Gastroesophageal sphincter (tissue), 4 donors: ENCODE measurements around the gene MATN4. TPM values are rescaled to one million over a fixed set of nuclear protein-coding genes. Genes with fewer than 3 reads are reported as not detected.

Experiments
- ATAC-seq: fragments of 150-250 bp; one replicate; pipeline ENCODE4 v1.9.1; 2016; ENCODE audit warnings: mild to moderate bottlenecking, moderate library complexity
- H3K27ac ChIP-seq, 4 donors: fragments of 200-600 bp; sonication (generic) in 3 of 4; 1 replicate in 3 of 4; 2 replicates in 1 of 4; pipeline ENCODE4 v1.5.1; 2016 to 2019
- H3K27me3 ChIP-seq: fragments of 200-600 bp; sonication (generic); one replicate; pipeline ENCODE4 v1.5.1; 2019
- H3K36me3 ChIP-seq, 2 donors: fragments of 200-600 bp; sonication (generic); one replicate each; pipeline ENCODE4 v1.5.1; 2019; ENCODE audit warnings: control low read depth in 1 of 2
- H3K4me1 ChIP-seq, 3 donors: fragments of 200-600 bp; sonication (generic); 1 replicate in 2 of 3; 2 replicates in 1 of 3; pipeline ENCODE4 v1.5.1; 2016 to 2019; ENCODE audit warnings: control low read depth in 2 of 3
- H3K4me3 ChIP-seq, 2 donors: fragments of 200-600 bp; sonication (generic); one replicate each; pipeline ENCODE4 v1.5.1; 2019; ENCODE audit warnings: mild to moderate bottlenecking in 1 of 2, moderate library complexity in 1 of 2
- H3K9me3 ChIP-seq, 3 donors: fragments of 200-600 bp; sonication (generic); one replicate each; pipeline ENCODE4 v1.5.1; 2017 to 2019; ENCODE audit warnings: control low read depth in 2 of 3
- EP300 ChIP-seq: sonication (generic); formaldehyde crosslinking; IDR thresholded peaks from one replicate; pipeline ENCODE4 v1.6.1; 2017; ENCODE audit warnings: antibody characterized with exemption, mild to moderate bottlenecking
- POLR2A ChIP-seq, 2 donors: fragments of 450-650 bp; IDR thresholded peaks; one replicate each; pipeline ENCODE4 v1.6.1; 2017; ENCODE audit warnings: antibody characterized with exemption in 2 of 2, mild to moderate bottlenecking in 2 of 2, moderate library complexity in 1 of 2
- POLR2AphosphoS5 ChIP-seq: sonication (generic); formaldehyde crosslinking; IDR thresholded peaks from one replicate; pipeline ENCODE4 v1.6.1; 2017; ENCODE audit warnings: antibody characterized with exemption
- WGBS, 2 donors: methylation state at CpG; one replicate each; pipeline ENCODE4 v1.1.5; 2018; ENCODE audit warnings: low coverage in 1 of 2; 5-methylcytosine and 5-hydroxymethylcytosine counted together
- total RNA-seq, 4 donors: library from RNA; depleted of rRNA; stranded (reverse); fragments of >200 nt; gene quantifications; one replicate each; pipeline ENCODE4 v1.1.0, GENCODE V29; 2016
- TF ChIP-seq, protein P1 (sequence below), 4 experiments: fragments of 200-600 bp in 2 of 4; fragments of 450-650 bp in 2 of 4; sonication (generic) in 1 of 4; IDR thresholded peaks; one replicate each; pipeline ENCODE4 v1.5.1; 2017 to 2019; ENCODE audit warnings: antibody characterized with exemption in 4 of 4, mild to moderate bottlenecking in 2 of 4, moderate library complexity in 2 of 4

Gene MATN4
- total RNA-seq, 4 donors from 2014 or later = not detected

DNA sequence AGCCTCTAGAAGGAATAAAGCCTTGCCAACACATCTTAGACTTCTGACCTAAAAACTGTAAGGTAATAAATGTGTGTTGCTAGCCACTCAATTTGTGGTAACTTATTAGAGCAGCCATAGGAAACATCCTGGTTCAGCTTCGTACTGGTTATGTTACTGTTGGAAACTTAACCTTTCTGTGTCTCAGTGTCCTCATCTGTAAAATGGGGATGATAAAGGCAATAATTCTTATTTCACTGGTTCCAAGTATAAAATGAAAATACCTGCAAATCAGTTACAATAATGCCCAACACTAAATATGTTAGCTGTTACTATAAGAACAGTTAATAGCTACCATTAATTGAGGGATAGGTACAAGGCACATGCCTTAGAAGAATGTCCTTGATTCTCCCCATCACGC, 15.8 kb downstream of the MATN4 start:
- peaks cover 51% of the 10 kb centered on the region for H3K27me3 ChIP-seq
- 77 to 94% methylated on average over 2 of the region's 2 CpGs for WGBS, 2 donors
- peaks cover 0 to 30% (median 12%) of the 10 kb centered on the region in 3 donors for H3K4me1 ChIP-seq
- H3K4me3 ChIP-seq = no peak overlapping the region
- no peak for ATAC-seq
- no peak for TF ChIP-seq POLR2AphosphoS5
- TF ChIP-seq, protein P1, sequence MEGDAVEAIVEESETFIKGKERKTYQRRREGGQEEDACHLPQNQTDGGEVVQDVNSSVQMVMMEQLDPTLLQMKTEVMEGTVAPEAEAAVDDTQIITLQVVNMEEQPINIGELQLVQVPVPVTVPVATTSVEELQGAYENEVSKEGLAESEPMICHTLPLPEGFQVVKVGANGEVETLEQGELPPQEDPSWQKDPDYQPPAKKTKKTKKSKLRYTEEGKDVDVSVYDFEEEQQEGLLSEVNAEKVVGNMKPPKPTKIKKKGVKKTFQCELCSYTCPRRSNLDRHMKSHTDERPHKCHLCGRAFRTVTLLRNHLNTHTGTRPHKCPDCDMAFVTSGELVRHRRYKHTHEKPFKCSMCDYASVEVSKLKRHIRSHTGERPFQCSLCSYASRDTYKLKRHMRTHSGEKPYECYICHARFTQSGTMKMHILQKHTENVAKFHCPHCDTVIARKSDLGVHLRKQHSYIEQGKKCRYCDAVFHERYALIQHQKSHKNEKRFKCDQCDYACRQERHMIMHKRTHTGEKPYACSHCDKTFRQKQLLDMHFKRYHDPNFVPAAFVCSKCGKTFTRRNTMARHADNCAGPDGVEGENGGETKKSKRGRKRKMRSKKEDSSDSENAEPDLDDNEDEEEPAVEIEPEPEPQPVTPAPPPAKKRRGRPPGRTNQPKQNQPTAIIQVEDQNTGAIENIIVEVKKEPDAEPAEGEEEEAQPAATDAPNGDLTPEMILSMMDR (IDR thresholded peaks at IDR 0.05) = no peak
- TF ChIP-seq EP300 = no peak
- TF ChIP-seq POLR2A (IDR thresholded peaks at IDR 0.05) = no peak
- H3K9me3 ChIP-seq = no peaks in the 10 kb centered on the region
- no peak overlapping the region for H3K27ac ChIP-seq
- no peaks in the 10 kb centered on the region for H3K36me3 ChIP-seq

DNA sequence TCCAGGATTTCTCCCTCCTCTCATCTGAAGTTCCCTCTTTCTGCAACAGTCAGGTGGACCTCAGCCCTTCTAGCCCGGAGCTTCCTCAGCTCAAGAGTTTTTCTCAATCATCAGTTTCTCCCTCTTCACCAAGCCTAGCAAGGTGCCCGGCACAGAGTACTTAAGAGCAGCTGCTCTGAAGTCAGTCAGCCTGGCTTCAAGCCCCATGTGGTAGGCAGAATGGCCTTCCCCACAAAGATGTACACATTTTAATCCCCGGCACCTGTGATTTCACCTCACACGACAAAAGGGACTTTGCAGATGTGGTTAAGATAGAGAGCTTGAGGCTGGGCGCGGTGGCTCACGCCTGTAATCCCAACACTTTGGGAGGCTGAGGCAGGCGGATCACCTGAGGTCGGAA, 16.6 kb downstream of the MATN4 start:
- Histone ChIP-seq H3K4me1 (peaks cover 0 to 30% (median 12%) of the 10 kb centered on the region in 3 donors), H3K4me3 (no peak overlapping the region), H3K36me3 (no peaks in the 10 kb centered on the region), H3K27me3 (peaks cover 43% of the 10 kb centered on the region), H3K9me3 (no peaks in the 10 kb centered on the region), H3K27ac (no peak overlapping the region)
- TF ChIP-seq EP300 (no peak), POLR2AphosphoS5 (no peak), POLR2A (IDR thresholded peaks at IDR 0.05) (no peak)
- TF ChIP-seq, protein P1 (IDR thresholded peaks at IDR 0.05) = no peak
- WGBS, 2 donors = 46% methylated on average over 3 of the region's 9 CpGs; no CpG with 5 or more reads in 1 of the 2 donors
- no peak for ATAC-seq

DNA sequence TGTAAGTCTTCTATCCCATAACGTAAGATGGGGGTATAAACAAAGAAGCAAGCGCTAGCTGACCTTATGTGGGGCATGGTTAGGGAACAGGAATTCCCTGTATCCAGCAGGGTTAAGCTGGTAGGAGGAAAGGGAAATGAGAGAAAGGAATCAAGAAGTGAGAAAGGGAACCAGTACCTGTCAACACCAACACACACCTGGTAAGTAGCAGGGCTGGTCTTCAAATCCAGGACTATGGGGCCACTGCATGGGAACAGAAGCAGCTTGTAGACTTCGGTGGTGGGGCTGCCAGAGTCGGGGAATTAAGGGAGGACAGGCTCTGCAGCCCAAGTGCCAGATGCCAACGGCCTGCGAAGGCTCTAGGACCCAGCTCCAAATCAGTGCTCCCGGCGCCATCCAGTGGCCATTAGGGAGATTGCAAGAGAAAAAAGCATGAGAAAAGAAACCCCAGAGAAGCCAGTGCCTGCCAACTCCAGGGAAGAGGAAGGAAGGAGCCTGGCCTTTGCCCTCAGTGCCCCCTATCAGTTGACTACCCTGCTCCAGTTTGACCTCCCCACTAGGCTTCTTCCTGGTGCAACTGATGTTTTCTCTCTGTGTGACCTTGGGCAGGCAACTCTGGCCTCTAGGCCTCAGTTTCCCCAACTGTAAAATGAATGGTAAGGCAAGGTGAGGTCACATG, 17.3 kb downstream of the MATN4 start:
- H3K27me3 ChIP-seq = peaks cover 38% of the 10 kb centered on the region
- H3K4me3 ChIP-seq = no peak overlapping the region
- no peaks in the 10 kb centered on the region for H3K36me3 ChIP-seq
- no peak for TF ChIP-seq EP300
- no peak for TF ChIP-seq POLR2AphosphoS5
- no peak for TF ChIP-seq POLR2A (IDR thresholded peaks at IDR 0.05)
- TF ChIP-seq, protein P1 (IDR thresholded peaks at IDR 0.05) = peak in 3 of 4 experiments; percentile 73 to 86 (median 77)
- H3K9me3 ChIP-seq = no peaks in the 10 kb centered on the region
- H3K27ac ChIP-seq = no peak overlapping the region
- ATAC-seq = peak; percentile 49
- WGBS, 2 donors = 2 to 10% methylated on average over 2 to 6 of the region's 8 CpGs
- H3K4me1 ChIP-seq = peaks cover 0 to 30% (median 12%) of the 10 kb centered on the region in 3 donors

DNA sequence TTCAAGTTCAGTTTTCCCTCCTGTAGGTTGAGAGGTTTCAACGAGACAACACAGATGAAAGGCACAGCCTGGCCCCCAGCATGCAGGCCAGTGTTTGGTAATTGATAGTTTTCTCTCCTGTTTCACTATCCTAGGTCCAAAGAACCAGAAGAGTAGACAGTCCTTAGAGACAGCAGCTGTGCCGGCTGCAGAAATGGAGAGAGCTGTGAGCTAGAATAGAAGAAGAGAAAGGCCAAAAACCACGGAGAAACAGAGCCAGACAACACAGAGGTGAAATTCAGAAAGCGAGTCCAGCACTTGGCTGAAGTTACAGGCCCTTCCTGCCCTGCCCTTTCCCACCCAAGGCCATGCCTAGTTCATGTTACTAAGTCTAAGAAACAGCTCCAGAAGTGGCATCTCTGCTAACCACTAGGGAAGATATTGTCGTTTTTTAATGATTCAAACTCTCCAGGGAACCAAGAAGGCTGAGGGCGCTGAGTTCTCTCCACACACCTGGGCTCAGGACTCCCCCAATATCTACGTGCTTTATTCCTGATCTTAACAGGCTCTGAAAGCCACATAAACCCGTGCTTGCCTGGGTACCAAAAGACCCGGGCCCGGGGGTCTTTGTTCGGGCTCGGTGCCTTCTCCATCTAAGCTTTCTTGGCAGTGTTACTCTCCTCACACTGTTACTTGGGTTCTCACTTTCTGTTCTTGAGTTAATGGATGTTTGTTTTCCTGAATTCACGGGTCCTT, 18.0 kb downstream of the MATN4 start:
- Histone ChIP-seq H3K4me1 (peaks cover 0 to 30% (median 12%) of the 10 kb centered on the region in 3 donors), H3K36me3 (no peaks in the 10 kb centered on the region), H3K27ac (no peak overlapping the region), H3K4me3 (no peak overlapping the region), H3K27me3 (peaks cover 31% of the 10 kb centered on the region), H3K9me3 (no peaks in the 10 kb centered on the region)
- 63 to 66% methylated on average over 9 to 12 of the region's 13 CpGs for WGBS, 2 donors
- no peak for ATAC-seq
- TF ChIP-seq EP300 (no peak), POLR2A (IDR thresholded peaks at IDR 0.05) (no peak), POLR2AphosphoS5 (no peak)
- TF ChIP-seq, protein P1 (IDR thresholded peaks at IDR 0.05) = no peak
